ENCODE data around the gene FAM107B.

DNA sequence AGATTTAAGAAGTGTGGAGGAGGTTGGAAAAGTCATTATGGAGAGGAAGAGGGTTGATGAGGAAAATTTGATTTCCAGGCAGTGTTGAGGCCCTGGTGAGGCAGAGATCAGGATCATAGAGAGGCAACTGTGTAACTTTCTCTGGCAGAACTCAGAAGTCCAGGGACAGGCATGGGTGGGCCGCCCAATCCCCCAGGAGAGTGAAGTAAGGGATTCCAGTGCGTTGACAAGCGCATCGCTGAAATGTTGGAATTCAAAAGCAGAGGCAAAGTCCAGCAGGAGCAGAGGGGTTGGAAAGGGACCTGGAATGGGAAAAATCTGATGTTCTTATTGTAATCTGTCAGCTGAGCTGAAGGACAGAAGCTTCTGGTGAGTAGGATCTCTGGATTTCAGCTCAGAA is 207.3 kb downstream of the FAM107B start:
- TF ChIP-seq, protein P1, sequence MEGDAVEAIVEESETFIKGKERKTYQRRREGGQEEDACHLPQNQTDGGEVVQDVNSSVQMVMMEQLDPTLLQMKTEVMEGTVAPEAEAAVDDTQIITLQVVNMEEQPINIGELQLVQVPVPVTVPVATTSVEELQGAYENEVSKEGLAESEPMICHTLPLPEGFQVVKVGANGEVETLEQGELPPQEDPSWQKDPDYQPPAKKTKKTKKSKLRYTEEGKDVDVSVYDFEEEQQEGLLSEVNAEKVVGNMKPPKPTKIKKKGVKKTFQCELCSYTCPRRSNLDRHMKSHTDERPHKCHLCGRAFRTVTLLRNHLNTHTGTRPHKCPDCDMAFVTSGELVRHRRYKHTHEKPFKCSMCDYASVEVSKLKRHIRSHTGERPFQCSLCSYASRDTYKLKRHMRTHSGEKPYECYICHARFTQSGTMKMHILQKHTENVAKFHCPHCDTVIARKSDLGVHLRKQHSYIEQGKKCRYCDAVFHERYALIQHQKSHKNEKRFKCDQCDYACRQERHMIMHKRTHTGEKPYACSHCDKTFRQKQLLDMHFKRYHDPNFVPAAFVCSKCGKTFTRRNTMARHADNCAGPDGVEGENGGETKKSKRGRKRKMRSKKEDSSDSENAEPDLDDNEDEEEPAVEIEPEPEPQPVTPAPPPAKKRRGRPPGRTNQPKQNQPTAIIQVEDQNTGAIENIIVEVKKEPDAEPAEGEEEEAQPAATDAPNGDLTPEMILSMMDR (IDR thresholded peaks at IDR 0.05), result no peak
- TF ChIP-seq POLR2AphosphoS5 (IDR thresholded peaks at IDR 0.05), result no peak

Data from suprapubic skin (tissue), 3 donors.